Inflammatory macrophage treated with lipopolysaccharide for 1 hour (primary cell): ENCODE measurements around the gene RNF115.
"Not testable (repeated sequence)": the region's sequence is repeated elsewhere in the genome, so short reads cannot be mapped to it uniquely, and the experiment has no call there.

Experiments
- DNase-seq, 2 donors: peaks; one replicate each; pipeline ENCODE4 v3.0.0-alpha.2; 2020 to 2022

The RNF115 gene

GRCh38 chr1:145771056-145771455 lies 52.8 kb downstream of the RNF115 start:
- DNase-seq: no peak

- not testable (repeated sequence) for DNase-seq
Measured at GRCh38 chr1:145768004-145768403, 55.9 kb downstream of the RNF115 start.

- not testable (repeated sequence) for DNase-seq
Measured at GRCh38 chr1:145766926-145767325, 57.0 kb downstream of the RNF115 start.

GRCh38 chr1:145765585-145766360 lies 58.1 kb downstream of the RNF115 start:
- DNase-seq: not testable (repeated sequence)

GRCh38 chr1:145765127-145765526 lies 58.8 kb downstream of the RNF115 start:
- DNase-seq: not testable (repeated sequence)

DNA sequence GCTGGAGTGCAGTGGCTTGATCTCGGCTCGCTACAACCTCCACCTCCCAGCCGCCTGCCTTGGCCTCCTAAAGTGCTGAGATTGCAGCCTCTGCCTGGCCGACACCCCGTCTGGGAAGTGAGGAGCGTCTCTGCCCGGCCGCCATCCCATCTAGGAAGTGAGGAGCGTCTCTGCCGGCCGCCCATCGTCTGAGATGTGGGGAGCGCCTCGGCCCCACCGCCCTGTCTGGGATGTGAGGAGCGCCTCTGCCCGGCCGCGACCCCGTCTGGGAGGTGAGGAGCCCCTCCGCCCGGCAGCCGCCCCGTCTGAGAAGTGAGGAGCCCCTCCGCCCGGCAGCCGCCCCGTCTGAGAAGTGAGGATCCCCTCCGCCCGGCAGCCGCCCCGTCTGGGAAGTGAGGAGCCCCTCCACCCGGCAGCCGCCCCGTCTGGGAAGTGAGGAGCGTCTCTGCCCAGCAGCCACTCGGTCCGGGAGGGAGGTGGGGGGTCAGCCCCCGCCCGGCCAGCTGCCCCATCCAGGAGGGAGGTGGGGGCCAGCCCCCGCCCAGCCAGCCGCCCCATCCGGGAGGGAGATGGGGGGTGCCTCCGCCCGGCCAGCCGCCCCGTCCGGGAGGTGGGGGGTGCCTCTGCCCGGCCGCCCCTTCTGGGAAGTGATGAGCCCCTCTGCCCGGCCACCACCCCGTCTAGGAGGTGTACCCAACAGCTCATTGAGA lies 59.5 kb downstream of the RNF115 start:
- not testable (repeated sequence) for DNase-seq

DNA sequence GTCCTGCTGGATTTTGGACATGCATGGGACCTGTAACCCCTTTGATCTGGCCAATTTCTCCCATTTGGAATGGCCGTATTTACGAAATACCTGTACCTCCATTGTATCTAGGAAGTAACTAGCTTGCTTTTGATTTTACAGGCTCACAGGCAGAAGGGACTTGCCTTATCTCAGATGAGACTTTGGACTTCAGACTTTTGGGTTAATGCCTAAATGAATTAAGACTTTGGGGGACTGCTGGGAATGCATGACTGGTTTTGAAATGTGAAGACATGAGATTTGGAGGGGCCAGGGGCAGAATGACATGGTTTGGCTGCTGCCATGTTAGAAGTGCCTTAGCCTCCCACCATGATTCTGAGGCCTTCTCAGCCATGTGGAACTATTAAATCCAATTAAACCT lies 61.9 kb downstream of the RNF115 start:
- not testable (repeated sequence) for DNase-seq

- not testable (repeated sequence) for DNase-seq
Measured at GRCh38 chr1:145761498-145761897, 62.4 kb downstream of the RNF115 start.

GRCh38 chr1:145760395-145760949 lies 63.4 kb downstream of the RNF115 start:
- DNase-seq: not testable (repeated sequence)

- DNase-seq: no peak
Measured at GRCh38 chr1:145759721-145760120, 64.2 kb downstream of the RNF115 start.

DNA sequence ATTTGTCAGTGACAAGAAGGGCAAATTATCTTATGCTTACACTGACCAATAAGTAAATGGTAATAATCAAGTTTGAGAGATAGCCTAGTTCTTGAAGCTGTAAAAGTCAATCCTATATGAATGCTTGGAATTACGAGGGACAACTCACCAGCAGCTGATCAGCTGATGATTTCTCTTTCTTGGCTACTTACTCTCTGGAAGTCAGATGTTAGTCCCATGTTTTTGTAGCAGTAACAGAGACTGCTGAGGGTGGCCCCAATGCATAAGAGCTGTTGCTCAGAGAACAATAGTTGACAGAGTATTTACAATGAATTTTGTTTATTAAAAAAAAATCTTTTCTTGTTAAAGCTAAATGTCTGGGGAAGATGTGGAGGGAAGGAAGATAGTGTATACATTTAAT lies 65.3 kb downstream of the RNF115 start:
- DNase-seq: no peak

DNA sequence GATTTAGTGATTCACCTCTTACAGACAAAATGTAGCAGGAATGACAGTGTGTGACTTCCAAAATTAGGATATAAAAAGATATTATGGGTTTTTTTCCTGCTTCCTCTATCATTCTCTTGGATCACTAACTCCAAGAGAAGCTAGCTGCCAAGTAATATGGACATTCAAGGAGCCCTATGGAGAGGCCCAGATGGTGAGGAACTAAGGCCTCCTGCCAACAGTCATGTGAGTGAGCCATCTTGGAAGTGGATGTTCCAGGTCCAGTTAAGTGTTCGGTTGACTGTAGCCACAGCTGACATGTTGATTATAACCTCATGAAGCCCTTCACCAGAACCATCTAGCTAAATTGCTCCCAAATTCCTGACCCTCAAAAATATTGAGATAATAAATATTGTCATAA lies 65.8 kb downstream of the RNF115 start:
- no peak for DNase-seq

GRCh38 chr1:145757420-145757819 lies 66.5 kb downstream of the RNF115 start:
- peak in 1 of 2 donors; percentile 20 for DNase-seq

- peak; percentile 35 to 73 for DNase-seq
Measured at GRCh38 chr1:145751491-145752037, 72.3 kb downstream of the RNF115 start.

GRCh38 chr1:145750426-145750825 lies 73.5 kb downstream of the RNF115 start:
- DNase-seq: peak; percentile 27 to 75

DNA sequence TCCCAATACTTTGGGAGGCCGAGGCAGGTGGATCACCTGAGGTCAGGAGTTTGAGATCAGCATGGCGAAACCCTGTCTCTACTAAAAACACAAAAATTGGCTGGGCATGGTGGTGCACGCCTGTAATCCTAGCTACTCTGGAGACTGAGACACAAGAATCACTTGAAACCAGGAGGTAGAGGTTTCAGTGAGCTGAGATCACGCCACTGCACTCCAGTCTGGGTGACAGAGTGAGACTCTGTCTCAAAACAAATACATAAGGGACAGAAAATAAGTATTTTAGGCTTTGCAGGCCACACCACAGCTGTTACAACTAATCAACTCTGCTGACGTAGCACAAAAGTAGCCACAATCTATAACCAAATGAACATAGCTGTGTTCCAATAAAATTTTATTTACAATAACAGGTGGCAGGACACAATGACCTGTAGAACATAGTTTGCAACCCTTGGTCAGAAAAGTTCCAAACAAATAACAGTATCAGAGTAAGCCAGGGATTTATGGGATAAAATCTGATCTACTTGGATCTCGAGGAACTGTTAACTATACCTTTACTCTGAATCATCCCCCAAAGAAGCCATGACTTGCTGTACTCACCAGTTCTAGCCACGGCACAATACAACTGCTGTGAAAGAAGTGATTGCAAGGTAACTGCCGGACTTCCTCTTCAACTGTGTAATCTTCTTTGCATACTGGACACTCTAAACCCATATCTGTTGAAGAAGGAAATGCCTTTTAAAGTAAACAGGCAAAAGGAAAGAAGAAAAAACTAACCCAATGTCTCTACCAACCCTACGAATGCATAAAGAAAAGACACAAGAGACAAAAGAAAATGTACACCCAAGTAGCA lies 76.3 kb downstream of the RNF115 start:
- DNase-seq: peak in 1 of 2 donors; percentile 35

GRCh38 chr1:145740269-145740668 lies 83.6 kb downstream of the RNF115 start:
- DNase-seq: no peak

DNA sequence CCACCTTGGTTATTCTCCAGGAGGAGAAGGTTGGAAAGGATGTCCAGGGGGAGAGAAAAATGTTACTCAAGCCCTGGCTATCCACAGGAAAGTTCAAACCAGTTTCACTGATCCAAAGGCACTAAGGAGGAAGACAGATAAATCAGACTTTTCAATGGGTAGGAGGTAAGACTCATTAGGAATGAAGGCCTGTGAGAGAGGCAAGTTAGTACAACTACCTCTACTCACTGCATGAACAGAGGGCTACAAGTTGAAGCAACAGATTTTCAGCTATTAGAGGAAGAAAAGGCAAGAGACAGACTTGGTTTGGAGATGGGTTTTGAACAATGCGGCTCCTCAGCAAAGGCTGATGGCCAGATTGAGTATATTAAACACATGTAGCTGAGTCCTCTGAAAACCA lies 87.7 kb downstream of the RNF115 start:
- no peak for DNase-seq

DNA sequence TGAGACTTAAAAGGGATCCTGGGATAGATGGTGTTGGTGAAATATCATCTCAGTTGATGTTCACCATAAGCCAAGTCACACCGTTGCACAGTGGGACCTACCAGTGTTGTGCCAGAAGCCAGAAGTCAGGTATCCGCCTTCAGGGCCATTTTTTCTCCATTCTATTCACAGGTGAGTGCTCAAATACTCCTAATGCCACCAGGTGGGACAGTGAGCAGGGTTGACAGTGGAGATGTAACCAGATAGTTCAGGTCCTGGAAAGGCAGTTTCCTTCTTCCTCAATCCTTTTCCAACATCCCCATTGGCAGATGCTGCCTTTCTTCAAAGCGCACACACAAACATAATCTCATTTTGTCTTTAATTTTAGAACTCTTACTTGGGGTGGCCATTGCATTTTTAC lies 93.0 kb downstream of the RNF115 start:
- DNase-seq: no peak

DNA sequence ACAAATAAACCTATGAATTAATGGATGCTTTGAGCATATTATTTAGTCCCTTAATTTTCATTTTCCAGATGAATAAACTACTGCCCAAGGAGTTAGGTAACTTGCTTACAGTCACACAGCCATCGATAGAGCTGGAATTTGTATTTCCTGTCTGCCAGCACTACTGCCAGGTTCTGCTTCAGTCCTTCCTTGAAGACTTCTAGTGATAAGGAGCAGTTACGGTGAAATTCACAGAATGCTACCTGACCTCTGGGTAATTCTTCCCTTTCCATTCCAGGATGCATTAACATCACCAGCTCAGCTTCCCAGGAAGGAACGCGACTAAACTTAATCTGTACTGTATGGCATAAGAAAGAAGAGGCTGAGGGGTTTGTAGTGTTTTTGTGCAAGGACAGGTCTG lies 93.4 kb downstream of the RNF115 start:
- no peak for DNase-seq

DNA sequence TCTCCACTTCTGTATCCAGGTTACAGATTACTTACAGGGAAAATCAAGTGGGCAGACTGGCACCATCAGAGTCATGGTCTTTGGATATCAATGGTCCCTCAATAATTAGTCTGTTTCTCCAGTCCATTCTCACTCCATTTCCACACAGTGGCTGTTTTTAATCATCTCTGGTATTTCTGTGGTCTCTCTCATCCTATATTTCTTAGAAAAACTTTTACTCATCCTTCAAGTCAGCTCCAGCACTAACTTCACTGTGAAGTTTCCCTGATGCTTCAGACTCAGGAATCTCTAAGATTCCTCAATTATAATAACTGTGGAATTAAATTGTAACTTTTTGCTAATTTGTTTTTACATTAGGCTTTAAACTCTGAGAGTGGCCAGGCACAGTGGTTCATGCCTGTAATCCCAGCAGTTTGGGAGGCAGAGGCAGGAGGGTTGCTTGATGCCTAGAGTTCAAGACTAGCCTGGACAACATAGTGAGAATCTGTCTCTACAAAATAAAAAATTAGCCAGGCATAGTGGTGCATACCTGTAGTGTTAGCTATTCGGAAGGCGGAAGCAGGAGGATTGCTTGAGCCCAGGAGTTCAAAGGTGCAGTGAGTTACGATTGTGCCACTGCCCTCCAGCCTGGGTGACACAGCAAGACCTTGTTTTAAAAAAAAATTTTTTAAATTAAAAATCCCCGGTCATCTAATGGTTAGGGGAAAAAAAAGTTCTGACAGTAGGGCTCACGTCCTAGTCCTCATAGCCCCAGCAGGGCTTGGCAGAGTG lies 94.0 kb downstream of the RNF115 start:
- no peak for DNase-seq

DNA sequence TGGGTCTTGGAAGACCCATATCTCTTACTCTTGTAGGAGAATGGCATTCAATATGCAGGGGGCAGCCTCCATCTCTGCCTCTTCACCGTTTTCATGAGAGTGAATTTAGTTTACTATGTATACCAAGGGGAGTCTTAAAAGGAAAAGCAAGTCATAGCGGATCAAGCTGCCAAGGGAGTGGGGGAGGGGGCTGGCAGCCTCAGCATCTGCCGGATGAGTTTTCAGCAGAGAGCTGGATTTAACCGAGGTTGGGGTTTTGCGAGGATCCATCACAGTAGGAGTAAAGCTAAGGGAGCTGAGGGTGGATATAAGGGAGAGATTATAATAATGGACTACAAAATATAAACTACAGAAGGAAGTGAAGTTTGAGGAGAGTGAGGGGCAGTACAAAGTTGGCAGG lies 94.7 kb downstream of the RNF115 start:
- DNase-seq: no peak
